ENCODE data around the gene NAALADL2. TPM values are rescaled to one million over a fixed set of nuclear protein-coding genes. Genes with fewer than 3 reads are reported as not detected.

Gene NAALADL2
- total and polyA plus RNA-seq, 2 donors: 0.68 to 4.9 TPM

GRCh38 chr3:175215833-175216232, 356.7 kb downstream of the NAALADL2 start:
- DNase-seq (ENCODE audit: low read depth in 6 of 9, low spot score in 9 of 9): no peak
- Histone ChIP-seq H3K27me3 (ENCODE audit: control insufficient read depth in 2 of 2, insufficient read depth in 1 of 2, low read length in 1 of 2) (no peaks in the 10 kb centered on the region), H3K9me3 (ENCODE audit: control insufficient read depth in 2 of 2, insufficient read depth in 1 of 2, low read length in 1 of 2) (no peaks in the 10 kb centered on the region), H3K36me3 (ENCODE audit: control insufficient read depth in 2 of 2, insufficient read depth in 2 of 2, low read length in 1 of 2) (no peaks in the 10 kb centered on the region), H3K4me1 (ENCODE audit: control insufficient read depth in 2 of 2, insufficient read depth in 2 of 2, low read length in 2 of 2) (no peaks in the 10 kb centered on the region), H3K27ac (ENCODE audit: low read depth in 1 of 2, low read length in 1 of 2) (no peak overlapping the region), H3K4me3 (ENCODE audit: low read length in 2 of 2) (no peak overlapping the region)
- 94% methylated on average over 1 of the region's 1 CpG for WGBS

- no peaks in the 10 kb centered on the region for H3K4me1 ChIP-seq (ENCODE audit: control insufficient read depth in 2 of 2, insufficient read depth in 2 of 2, low read length in 2 of 2)
- no peak overlapping the region for H3K27ac ChIP-seq (ENCODE audit: low read depth in 1 of 2, low read length in 1 of 2)
- H3K9me3 ChIP-seq (ENCODE audit: control insufficient read depth in 2 of 2, insufficient read depth in 1 of 2, low read length in 1 of 2): no peaks in the 10 kb centered on the region
- no peaks in the 10 kb centered on the region for H3K27me3 ChIP-seq (ENCODE audit: control insufficient read depth in 2 of 2, insufficient read depth in 1 of 2, low read length in 1 of 2)
- H3K4me3 ChIP-seq (ENCODE audit: low read length in 2 of 2): no peak overlapping the region
- 30% methylated on average over 1 of the region's 1 CpG for WGBS
- no peaks in the 10 kb centered on the region for H3K36me3 ChIP-seq (ENCODE audit: control insufficient read depth in 2 of 2, insufficient read depth in 2 of 2, low read length in 1 of 2)
- DNase-seq (ENCODE audit: low read depth in 6 of 9, low spot score in 9 of 9): no peak
These were observed 363.2 kb downstream of the NAALADL2 start for GRCh38 chr3:175222356-175222755.

- 97% methylated on average over 6 of the region's 6 CpGs for WGBS
These were observed 364.9 kb downstream of the NAALADL2 start for GRCh38 chr3:175224051-175224450.

GRCh38 chr3:175226444-175226843, 367.3 kb downstream of the NAALADL2 start:
- 94% methylated on average over 3 of the region's 3 CpGs for WGBS
- Histone ChIP-seq H3K27ac (ENCODE audit: low read depth in 1 of 2, low read length in 1 of 2) (no peak overlapping the region), H3K4me1 (ENCODE audit: control insufficient read depth in 2 of 2, insufficient read depth in 2 of 2, low read length in 2 of 2) (no peaks in the 10 kb centered on the region), H3K4me3 (ENCODE audit: low read length in 2 of 2) (no peak overlapping the region), H3K9me3 (ENCODE audit: control insufficient read depth in 2 of 2, insufficient read depth in 1 of 2, low read length in 1 of 2) (no peaks in the 10 kb centered on the region), H3K36me3 (ENCODE audit: control insufficient read depth in 2 of 2, insufficient read depth in 2 of 2, low read length in 1 of 2) (no peaks in the 10 kb centered on the region), H3K27me3 (ENCODE audit: control insufficient read depth in 2 of 2, insufficient read depth in 1 of 2, low read length in 1 of 2) (no peaks in the 10 kb centered on the region)
- DNase-seq (ENCODE audit: low read depth in 6 of 9, low spot score in 9 of 9): no peak

More at GRCh38 chr3:175224051-175224450, 364.9 kb downstream of the NAALADL2 start:
- no peaks in the 10 kb centered on the region for H3K36me3 ChIP-seq (ENCODE audit: control insufficient read depth in 2 of 2, insufficient read depth in 2 of 2, low read length in 1 of 2)
- H3K27me3 ChIP-seq (ENCODE audit: control insufficient read depth in 2 of 2, insufficient read depth in 1 of 2, low read length in 1 of 2): no peaks in the 10 kb centered on the region
- no peak for DNase-seq (ENCODE audit: low read depth in 6 of 9, low spot score in 9 of 9)
- H3K4me1 ChIP-seq (ENCODE audit: control insufficient read depth in 2 of 2, insufficient read depth in 2 of 2, low read length in 2 of 2): no peaks in the 10 kb centered on the region
- no peaks in the 10 kb centered on the region for H3K9me3 ChIP-seq (ENCODE audit: control insufficient read depth in 2 of 2, insufficient read depth in 1 of 2, low read length in 1 of 2)
- no peak overlapping the region for H3K27ac ChIP-seq (ENCODE audit: low read depth in 1 of 2, low read length in 1 of 2)
- H3K4me3 ChIP-seq (ENCODE audit: low read length in 2 of 2): no peak overlapping the region

- H3K9me3 ChIP-seq (ENCODE audit: control insufficient read depth in 2 of 2, insufficient read depth in 1 of 2, low read length in 1 of 2): no peaks in the 10 kb centered on the region
- H3K27ac ChIP-seq (ENCODE audit: low read depth in 1 of 2, low read length in 1 of 2): no peak overlapping the region
- no peak for DNase-seq (ENCODE audit: low read depth in 6 of 9, low spot score in 9 of 9)
- 94% methylated on average over 3 of the region's 3 CpGs for WGBS
- H3K4me1 ChIP-seq (ENCODE audit: control insufficient read depth in 2 of 2, insufficient read depth in 2 of 2, low read length in 2 of 2): no peaks in the 10 kb centered on the region
- H3K4me3 ChIP-seq (ENCODE audit: low read length in 2 of 2): no peak overlapping the region
- H3K27me3 ChIP-seq (ENCODE audit: control insufficient read depth in 2 of 2, insufficient read depth in 1 of 2, low read length in 1 of 2): no peaks in the 10 kb centered on the region
- H3K36me3 ChIP-seq (ENCODE audit: control insufficient read depth in 2 of 2, insufficient read depth in 2 of 2, low read length in 1 of 2): no peaks in the 10 kb centered on the region
These were observed 368.0 kb downstream of the NAALADL2 start for GRCh38 chr3:175227126-175227525.

- 81% methylated on average over 3 of the region's 3 CpGs for WGBS
- Histone ChIP-seq H3K27ac (ENCODE audit: low read depth in 1 of 2, low read length in 1 of 2) (no peak overlapping the region), H3K9me3 (ENCODE audit: control insufficient read depth in 2 of 2, insufficient read depth in 1 of 2, low read length in 1 of 2) (no peaks in the 10 kb centered on the region), H3K36me3 (ENCODE audit: control insufficient read depth in 2 of 2, insufficient read depth in 2 of 2, low read length in 1 of 2) (no peaks in the 10 kb centered on the region), H3K4me3 (ENCODE audit: low read length in 2 of 2) (no peak overlapping the region), H3K4me1 (ENCODE audit: control insufficient read depth in 2 of 2, insufficient read depth in 2 of 2, low read length in 2 of 2) (no peaks in the 10 kb centered on the region), H3K27me3 (ENCODE audit: control insufficient read depth in 2 of 2, insufficient read depth in 1 of 2, low read length in 1 of 2) (no peaks in the 10 kb centered on the region)
- DNase-seq (ENCODE audit: low read depth in 6 of 9, low spot score in 9 of 9): no peak
These were observed 375.1 kb downstream of the NAALADL2 start for GRCh38 chr3:175233957-175234940.

- no peak for DNase-seq (ENCODE audit: low read depth in 6 of 9, low spot score in 9 of 9)
- Histone ChIP-seq H3K27ac (ENCODE audit: low read depth in 1 of 2, low read length in 1 of 2) (no peak overlapping the region), H3K4me3 (ENCODE audit: low read length in 2 of 2) (no peak overlapping the region), H3K36me3 (ENCODE audit: control insufficient read depth in 2 of 2, insufficient read depth in 2 of 2, low read length in 1 of 2) (no peaks in the 10 kb centered on the region), H3K27me3 (ENCODE audit: control insufficient read depth in 2 of 2, insufficient read depth in 1 of 2, low read length in 1 of 2) (no peaks in the 10 kb centered on the region), H3K4me1 (ENCODE audit: control insufficient read depth in 2 of 2, insufficient read depth in 2 of 2, low read length in 2 of 2) (no peaks in the 10 kb centered on the region), H3K9me3 (ENCODE audit: control insufficient read depth in 2 of 2, insufficient read depth in 1 of 2, low read length in 1 of 2) (no peaks in the 10 kb centered on the region)
- WGBS: 73% methylated on average over 3 of the region's 3 CpGs
These were observed 379.7 kb downstream of the NAALADL2 start for GRCh38 chr3:175238801-175239200.

- no peaks in the 10 kb centered on the region for H3K36me3 ChIP-seq (ENCODE audit: control insufficient read depth in 2 of 2, insufficient read depth in 2 of 2, low read length in 1 of 2)
- no peak overlapping the region for H3K27ac ChIP-seq (ENCODE audit: low read depth in 1 of 2, low read length in 1 of 2)
- WGBS: 98% methylated on average over 2 of the region's 2 CpGs
- H3K9me3 ChIP-seq (ENCODE audit: control insufficient read depth in 2 of 2, insufficient read depth in 1 of 2, low read length in 1 of 2): no peaks in the 10 kb centered on the region
- H3K4me1 ChIP-seq (ENCODE audit: control insufficient read depth in 2 of 2, insufficient read depth in 2 of 2, low read length in 2 of 2): no peaks in the 10 kb centered on the region
- no peak for DNase-seq (ENCODE audit: low read depth in 6 of 9, low spot score in 9 of 9)
- no peak overlapping the region for H3K4me3 ChIP-seq (ENCODE audit: low read length in 2 of 2)
- H3K27me3 ChIP-seq (ENCODE audit: control insufficient read depth in 2 of 2, insufficient read depth in 1 of 2, low read length in 1 of 2): no peaks in the 10 kb centered on the region
These were observed 381.8 kb downstream of the NAALADL2 start for GRCh38 chr3:175240921-175241320.

GRCh38 chr3:175242243-175242642, 383.1 kb downstream of the NAALADL2 start:
- H3K27me3 ChIP-seq (ENCODE audit: control insufficient read depth in 2 of 2, insufficient read depth in 1 of 2, low read length in 1 of 2): no peaks in the 10 kb centered on the region
- no peaks in the 10 kb centered on the region for H3K4me1 ChIP-seq (ENCODE audit: control insufficient read depth in 2 of 2, insufficient read depth in 2 of 2, low read length in 2 of 2)
- WGBS: 96% methylated on average over 2 of the region's 2 CpGs
- no peaks in the 10 kb centered on the region for H3K36me3 ChIP-seq (ENCODE audit: control insufficient read depth in 2 of 2, insufficient read depth in 2 of 2, low read length in 1 of 2)
- H3K27ac ChIP-seq (ENCODE audit: low read depth in 1 of 2, low read length in 1 of 2): no peak overlapping the region
- no peak overlapping the region for H3K4me3 ChIP-seq (ENCODE audit: low read length in 2 of 2)
- no peaks in the 10 kb centered on the region for H3K9me3 ChIP-seq (ENCODE audit: control insufficient read depth in 2 of 2, insufficient read depth in 1 of 2, low read length in 1 of 2)
- no peak for DNase-seq (ENCODE audit: low read depth in 6 of 9, low spot score in 9 of 9)

Data from thymus (tissue), 11 donors.